GM06990 (cell line): ENCODE results near the gene SHH.

Experiments used
- DNase-seq: peaks from one replicate; pipeline ENCODE4 v3.0.0-alpha.2; 2011; ENCODE audit not compliant: insufficient read length; ENCODE audit errors: extremely low read depth
- H3K27me3 ChIP-seq: replicated peaks from 2 replicates; pipeline ENCODE4 v1.6.0; 2011; ENCODE audit warnings: low read length; ENCODE audit not compliant: control insufficient read depth, insufficient read depth
- H3K36me3 ChIP-seq: 2 replicates; pipeline ENCODE4 v1.5.1; 2011; ENCODE audit warnings: low read length; ENCODE audit not compliant: control insufficient read depth, insufficient read depth
- H3K4me3 ChIP-seq: replicated peaks from 2 replicates; pipeline ENCODE4 v1.5.1; 2011; ENCODE audit warnings: low read depth, mild to moderate bottlenecking, control low read depth, low read length
- TF ChIP-seq, protein P1 (sequence below): IDR thresholded peaks from 2 replicates; pipeline ENCODE4 v1.5.1; 2011; ENCODE audit warnings: low read length, control low read depth, mild to moderate bottlenecking, inconsistent platforms; ENCODE audit not compliant: insufficient read depth, poor library complexity, severe bottlenecking

The SHH gene

DNA sequence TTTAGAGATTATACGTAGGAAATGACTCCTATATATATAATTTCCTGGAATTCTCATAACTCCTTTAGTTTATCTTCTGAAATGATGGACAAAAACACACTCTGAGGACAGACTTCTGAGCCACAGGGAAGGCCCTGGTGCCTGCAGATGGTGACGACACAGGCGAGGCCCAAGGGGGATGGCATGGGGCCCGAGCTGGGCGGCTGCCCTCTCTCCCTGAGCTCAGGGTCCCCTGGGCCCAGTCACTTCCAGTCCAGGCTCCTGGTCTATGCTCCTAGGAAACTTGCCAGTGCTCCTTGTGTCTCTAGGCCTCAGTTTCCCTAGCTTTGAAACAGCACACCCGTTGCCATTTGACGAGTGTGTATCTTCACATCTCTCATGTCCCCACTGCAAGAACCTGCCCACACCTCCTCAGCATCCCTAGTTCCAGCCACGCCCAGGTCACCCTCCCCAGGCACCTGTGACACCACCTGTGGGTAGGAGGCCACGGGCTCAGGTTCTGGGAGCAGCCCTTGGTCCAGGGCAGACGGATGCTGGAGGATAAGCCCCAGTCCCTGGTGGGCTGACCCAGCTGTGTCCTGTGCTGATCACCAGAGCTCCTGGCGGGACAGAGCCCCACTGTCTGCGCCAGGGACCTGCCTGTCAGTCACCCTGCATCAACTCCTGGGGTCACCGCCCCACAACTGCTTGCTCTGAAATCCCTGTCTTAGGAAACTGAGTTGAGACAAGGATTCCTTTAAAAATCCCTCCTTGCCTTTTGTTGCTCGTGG lies 23.4 kb upstream of the SHH start:
- DNase-seq: no peak
- no peak overlapping the region for H3K4me3 ChIP-seq
- H3K27me3 ChIP-seq: no peaks in the 10 kb centered on the region; the same call in 1 of the 2 replicates
- no peaks in the 10 kb centered on the region for H3K36me3 ChIP-seq
- TF ChIP-seq, protein P1, sequence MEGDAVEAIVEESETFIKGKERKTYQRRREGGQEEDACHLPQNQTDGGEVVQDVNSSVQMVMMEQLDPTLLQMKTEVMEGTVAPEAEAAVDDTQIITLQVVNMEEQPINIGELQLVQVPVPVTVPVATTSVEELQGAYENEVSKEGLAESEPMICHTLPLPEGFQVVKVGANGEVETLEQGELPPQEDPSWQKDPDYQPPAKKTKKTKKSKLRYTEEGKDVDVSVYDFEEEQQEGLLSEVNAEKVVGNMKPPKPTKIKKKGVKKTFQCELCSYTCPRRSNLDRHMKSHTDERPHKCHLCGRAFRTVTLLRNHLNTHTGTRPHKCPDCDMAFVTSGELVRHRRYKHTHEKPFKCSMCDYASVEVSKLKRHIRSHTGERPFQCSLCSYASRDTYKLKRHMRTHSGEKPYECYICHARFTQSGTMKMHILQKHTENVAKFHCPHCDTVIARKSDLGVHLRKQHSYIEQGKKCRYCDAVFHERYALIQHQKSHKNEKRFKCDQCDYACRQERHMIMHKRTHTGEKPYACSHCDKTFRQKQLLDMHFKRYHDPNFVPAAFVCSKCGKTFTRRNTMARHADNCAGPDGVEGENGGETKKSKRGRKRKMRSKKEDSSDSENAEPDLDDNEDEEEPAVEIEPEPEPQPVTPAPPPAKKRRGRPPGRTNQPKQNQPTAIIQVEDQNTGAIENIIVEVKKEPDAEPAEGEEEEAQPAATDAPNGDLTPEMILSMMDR: no peak

DNA sequence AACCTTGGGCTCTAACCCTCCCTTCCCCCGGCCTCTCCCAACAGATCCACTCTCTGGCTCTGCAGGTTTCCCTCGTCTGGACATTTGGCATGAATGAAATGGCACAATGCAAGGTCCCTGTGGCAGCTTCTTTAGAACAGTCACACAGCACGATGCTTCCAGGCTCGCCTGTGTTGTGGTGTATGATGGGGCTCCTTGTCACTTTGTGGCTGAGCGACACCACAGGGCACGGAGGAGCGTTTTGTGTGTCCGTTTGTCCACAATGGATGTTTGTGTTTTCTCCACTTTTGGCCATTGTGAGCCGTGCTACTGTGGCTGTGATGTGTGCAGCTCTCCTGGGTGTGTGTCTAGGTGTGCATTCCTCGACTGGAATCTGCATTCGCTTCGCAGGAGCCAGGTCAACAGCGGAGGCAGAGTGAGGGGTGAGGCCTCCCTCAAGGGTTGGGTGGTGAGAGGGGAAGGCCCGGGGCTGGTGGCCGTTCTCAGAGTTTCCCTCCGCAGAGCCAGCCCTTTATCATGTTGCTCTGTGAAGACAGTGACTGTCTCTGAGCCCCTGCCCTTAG lies 22.3 kb upstream of the SHH start:
- H3K27me3 ChIP-seq: no peaks in the 10 kb centered on the region; the same call in 1 of the 2 replicates
- DNase-seq: no peak
- H3K36me3 ChIP-seq: no peaks in the 10 kb centered on the region
- no peak overlapping the region for H3K4me3 ChIP-seq
- TF ChIP-seq, protein P1: no peak

DNA sequence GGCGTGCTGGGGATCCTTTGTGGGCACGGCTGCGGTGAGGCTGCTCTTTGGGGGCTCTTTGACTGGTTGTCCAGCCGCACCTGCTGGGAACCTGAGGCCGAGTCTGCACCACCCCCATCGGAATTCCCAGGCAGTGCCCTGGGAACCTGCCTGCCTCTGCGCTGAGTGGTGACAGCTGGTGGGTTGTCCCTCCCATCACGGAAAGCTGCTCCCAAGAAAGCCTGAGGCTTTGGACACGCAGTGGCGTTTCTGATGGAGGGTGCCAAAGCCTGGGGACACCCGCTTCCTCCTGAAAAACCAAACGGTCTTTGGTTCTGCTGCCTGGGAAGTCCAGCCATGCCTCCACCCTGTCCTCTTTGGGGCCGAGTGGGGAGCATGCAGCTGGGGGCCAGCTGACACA lies 21.4 kb upstream of the SHH start:
- no peak for DNase-seq
- TF ChIP-seq, protein P1: no peak
- Histone ChIP-seq H3K36me3 (no peaks in the 10 kb centered on the region), H3K4me3 (no peak overlapping the region), H3K27me3 (no peaks in the 10 kb centered on the region; the same call in 1 of the 2 replicates)

DNA sequence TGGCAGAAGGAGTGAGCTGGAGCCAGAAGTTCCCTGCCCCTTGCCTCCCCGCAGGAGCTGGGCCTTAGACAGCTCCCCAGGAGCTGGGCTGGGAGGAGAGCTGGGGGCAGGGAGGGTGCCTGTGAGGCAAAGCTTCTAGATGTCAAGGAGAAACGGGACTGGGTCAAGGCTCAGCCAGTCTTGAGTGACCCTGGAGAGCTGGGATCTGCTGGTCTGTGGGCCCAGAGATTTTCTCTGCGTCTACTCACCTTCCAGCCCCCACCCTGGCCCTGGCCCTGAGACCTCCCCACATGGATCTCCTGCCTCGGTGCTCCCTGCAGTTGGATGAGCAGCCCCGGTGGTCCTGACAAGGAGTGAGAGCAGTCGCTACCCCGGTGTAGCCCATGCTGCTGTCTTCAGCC lies 20.3 kb upstream of the SHH start:
- Histone ChIP-seq H3K4me3 (no peak overlapping the region), H3K27me3 (no peaks in the 10 kb centered on the region; the same call in 1 of the 2 replicates), H3K36me3 (no peaks in the 10 kb centered on the region)
- TF ChIP-seq, protein P1: no peak
- no peak for DNase-seq

DNA sequence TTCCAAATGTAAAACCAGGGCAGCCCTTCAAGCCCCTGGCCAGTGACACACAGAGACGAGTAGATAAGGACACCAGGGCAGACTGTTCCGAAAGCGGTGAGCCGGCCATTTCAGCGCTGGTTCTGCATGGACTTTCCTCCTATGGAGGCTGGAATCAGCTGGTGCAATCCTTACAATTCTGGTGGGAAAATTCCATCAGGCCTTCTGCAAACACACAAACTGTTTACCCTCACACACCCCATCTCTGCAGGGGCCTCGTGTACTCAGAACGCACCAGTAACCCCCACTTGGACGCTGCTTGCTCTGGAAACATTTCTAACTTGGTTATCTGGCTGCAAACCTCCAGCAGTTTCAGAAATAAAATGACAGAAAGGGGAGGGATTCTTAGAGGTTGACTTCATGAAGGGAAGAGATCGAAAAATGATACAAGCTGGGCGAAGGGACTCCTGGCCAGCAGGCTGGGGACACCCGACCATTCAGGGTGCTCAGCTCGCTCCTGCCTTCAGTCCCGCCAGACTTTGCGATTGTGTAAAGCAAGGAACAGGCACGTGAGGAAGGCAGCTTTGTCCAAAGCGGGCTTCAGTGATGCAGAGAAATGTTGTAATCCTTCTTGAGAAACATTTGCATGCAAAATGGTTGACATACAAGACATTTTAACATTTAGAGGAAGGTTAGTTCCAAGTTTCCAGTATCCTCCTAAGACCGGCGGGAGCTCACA lies 19.7 kb upstream of the SHH start:
- DNase-seq: no peak
- H3K27me3 ChIP-seq: no peaks in the 10 kb centered on the region; the same call in 1 of the 2 replicates
- H3K36me3 ChIP-seq: no peaks in the 10 kb centered on the region
- TF ChIP-seq, protein P1: no peak
- no peak overlapping the region for H3K4me3 ChIP-seq
